Pons (tissue), 1 donor: ENCODE results near the gene FLG2.

Experiments
- DNase-seq: peaks from one replicate; pipeline ENCODE4 v3.0.0-alpha.2; 2016; ENCODE audit warnings: low spot score

Gene FLG2

GRCh38 chr1:152359906-152360305 is at the start of gene FLG2:
Gene FLG2, minus strand, starts transcription at chr1:152360006. Its CDS starts 1,122 bp downstream, at chr1:152358884.
- DNase-seq, result no peak

GRCh38 chr1:152408664-152409063 is 48.9 kb upstream of the FLG2 start:
- DNase-seq, result no peak

- no peak for DNase-seq
Measured at GRCh38 chr1:152398812-152399698, 39.2 kb upstream of the FLG2 start.

GRCh38 chr1:152397474-152397873 is 37.7 kb upstream of the FLG2 start:
- no peak for DNase-seq

- DNase-seq, result no peak
Measured at GRCh38 chr1:152394151-152394550, 34.3 kb upstream of the FLG2 start.

- DNase-seq, result no peak
Measured at GRCh38 chr1:152392909-152393308, 33.1 kb upstream of the FLG2 start.

- no peak for DNase-seq
Measured at GRCh38 chr1:152388889-152389288, 29.1 kb upstream of the FLG2 start.

GRCh38 chr1:152386940-152387339 is 27.1 kb upstream of the FLG2 start:
- DNase-seq, result no peak

GRCh38 chr1:152380932-152381331 is 21.1 kb upstream of the FLG2 start:
- DNase-seq, result no peak

- DNase-seq, result no peak
Measured at GRCh38 chr1:152374451-152374850, 14.6 kb upstream of the FLG2 start.

- no peak for DNase-seq
Measured at GRCh38 chr1:152372672-152373071, 12.9 kb upstream of the FLG2 start.

GRCh38 chr1:152367436-152367835 is 7.6 kb upstream of the FLG2 start:
- DNase-seq, result no peak

GRCh38 chr1:152356736-152357135 is 3.1 kb downstream of the FLG2 start:
- no peak for DNase-seq

GRCh38 chr1:152349611-152350010 is 10.2 kb downstream of the FLG2 start:
- DNase-seq, result no peak

- no peak for DNase-seq
Measured at GRCh38 chr1:152348447-152348846, 11.4 kb downstream of the FLG2 start.

- DNase-seq, result peak; percentile 77
Measured at GRCh38 chr1:152347116-152347728, 12.6 kb downstream of the FLG2 start.

- DNase-seq, result no peak
Measured at GRCh38 chr1:152344438-152344837, 15.4 kb downstream of the FLG2 start.

- DNase-seq, result no peak
Measured at GRCh38 chr1:152343006-152343405, 16.8 kb downstream of the FLG2 start.

- no peak for DNase-seq
Measured at GRCh38 chr1:152335399-152335798, 24.4 kb downstream of the FLG2 start.

- DNase-seq, result no peak
Measured at GRCh38 chr1:152328801-152329391, 30.9 kb downstream of the FLG2 start.

- no peak for DNase-seq
Measured at GRCh38 chr1:152325111-152325510, 34.7 kb downstream of the FLG2 start, which contains the start of gene FLG. Gene FLG, minus strand, starts transcription at chr1:152325239. Its CDS starts 9,783 bp downstream, at chr1:152315456.

GRCh38 chr1:152313970-152314369 is 45.8 kb downstream of the FLG2 start:
- no peak for DNase-seq

- no peak for DNase-seq
Measured at GRCh38 chr1:152313319-152313801, 46.4 kb downstream of the FLG2 start.
